Stimulated activated CD8-positive, alpha-beta memory T cell treated with anti-CD3 and anti-CD28 coated beads, Interleukin-15, amount 100 ng/mL, for 48 hours (primary cell): ENCODE data around the gene EBI3.
"Not testable (repeated sequence)": the region's sequence is repeated elsewhere in the genome, so short reads cannot be mapped to it uniquely, and the experiment has no call there.

Experiments used
- DNase-seq, 2 donors: peaks; one replicate each; pipeline ENCODE4 v3.0.0-alpha.2; 2020; ENCODE audit warnings: low read depth in 2 of 2

EBI3 gene

DNA sequence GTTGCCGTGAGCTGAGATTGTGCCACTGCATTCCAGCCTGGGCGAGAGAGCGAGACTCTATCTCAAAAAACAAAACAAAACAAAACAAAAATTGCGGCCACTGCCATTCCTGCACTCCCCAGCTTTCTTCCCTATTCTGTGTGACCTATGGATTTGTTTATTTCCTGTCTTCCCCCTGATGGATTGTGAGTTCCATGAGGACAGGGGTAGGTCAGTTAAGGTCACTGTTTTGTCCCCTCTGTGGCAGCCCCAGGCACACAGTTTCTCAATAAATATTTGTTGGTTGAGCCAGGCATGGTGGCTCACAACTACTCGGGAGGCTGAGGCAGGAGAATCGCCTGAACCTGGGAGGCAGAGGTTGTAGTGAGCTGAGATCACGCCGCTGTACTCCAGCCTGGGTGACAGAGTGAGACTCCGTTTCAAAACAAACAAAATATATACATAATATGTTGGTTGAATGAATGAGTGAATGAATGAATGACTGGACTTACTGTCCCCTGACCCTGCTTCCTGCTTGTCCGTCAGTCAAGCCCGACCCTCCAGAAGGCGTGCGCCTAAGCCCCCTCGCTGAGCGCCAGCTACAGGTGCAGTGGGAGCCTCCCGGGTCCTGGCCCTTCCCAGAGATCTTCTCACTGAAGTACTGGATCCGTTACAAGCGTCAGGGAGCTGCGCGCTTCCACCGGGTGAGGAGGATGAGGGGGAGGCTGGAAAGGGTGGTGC, 5.0 kb downstream of the EBI3 start:
- no peak for DNase-seq

- DNase-seq = no peak
Measured at GRCh38 chr19:4234862-4235201, 5.5 kb downstream of the EBI3 start.

DNA sequence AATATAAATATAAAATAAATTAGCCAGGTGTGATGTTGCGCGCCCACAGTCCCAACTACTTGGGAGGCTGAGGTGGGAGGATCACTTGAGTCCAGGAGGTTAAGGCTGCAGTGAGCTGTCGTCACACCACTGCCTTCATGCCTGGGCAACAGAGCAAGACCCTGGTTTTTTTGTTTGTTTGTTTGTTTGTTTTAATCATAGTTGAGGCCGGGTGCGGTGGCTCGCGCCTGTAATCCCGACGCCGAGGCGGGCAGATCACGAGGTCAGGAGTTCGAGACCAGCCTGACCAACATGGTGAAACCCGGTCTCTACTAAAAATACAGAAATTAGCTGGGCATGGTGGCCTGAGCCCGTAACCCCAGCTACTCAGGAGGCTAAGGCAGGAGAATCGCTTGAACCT, 8.2 kb downstream of the EBI3 start:
- not testable (repeated sequence) for DNase-seq

DNA sequence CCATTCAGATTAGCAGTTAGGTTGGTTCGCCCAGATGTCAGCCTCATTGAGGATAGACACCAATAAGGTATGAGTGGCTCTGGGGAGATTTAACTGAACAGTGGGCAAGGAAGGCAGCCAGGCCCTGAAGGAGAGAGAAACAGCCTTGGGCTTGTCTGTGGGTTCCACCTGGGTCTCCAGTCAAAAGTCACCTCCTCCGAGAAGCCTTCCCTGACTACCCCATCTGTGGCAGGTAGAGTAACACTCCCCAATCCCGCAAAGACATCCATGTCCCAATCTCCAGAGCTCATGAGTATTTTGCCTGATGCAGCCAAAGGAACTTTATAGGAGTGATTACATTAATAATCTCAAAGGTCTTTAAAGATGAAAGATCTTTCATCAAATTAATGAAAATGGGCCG, 9.5 kb downstream of the EBI3 start:
- DNase-seq = no peak

DNA sequence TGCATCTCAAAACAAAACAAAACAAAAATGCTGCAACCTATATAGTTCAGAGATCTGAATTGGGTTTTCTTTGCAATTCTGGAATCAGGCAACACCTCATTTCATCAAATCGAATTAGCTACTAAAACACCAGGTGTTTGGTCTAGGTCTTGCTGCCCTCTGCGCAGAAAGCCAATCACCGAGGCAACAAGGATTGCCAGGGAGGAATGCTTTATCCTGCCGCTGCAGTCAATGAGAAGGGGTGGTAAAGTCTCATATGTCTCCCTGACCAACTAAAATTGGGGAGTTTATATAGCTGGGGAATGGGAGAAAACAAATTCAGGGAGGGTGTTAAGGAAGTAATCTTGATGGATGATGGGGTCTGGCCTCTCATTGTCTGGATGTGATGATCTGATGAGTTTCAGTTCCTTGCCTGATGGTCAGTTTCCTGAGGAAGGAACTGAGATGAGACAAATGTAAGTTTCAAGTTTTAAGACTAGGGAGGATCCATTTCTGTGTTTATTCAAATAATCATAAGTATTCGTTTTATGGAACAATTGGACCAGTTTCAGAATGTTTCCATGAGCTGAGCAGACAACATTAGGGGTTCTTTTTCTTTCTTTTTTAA, 12.6 kb downstream of the EBI3 start:
- no peak for DNase-seq

GRCh38 chr19:4245938-4246337, 16.6 kb downstream of the EBI3 start:
- DNase-seq = not testable (repeated sequence)

DNA sequence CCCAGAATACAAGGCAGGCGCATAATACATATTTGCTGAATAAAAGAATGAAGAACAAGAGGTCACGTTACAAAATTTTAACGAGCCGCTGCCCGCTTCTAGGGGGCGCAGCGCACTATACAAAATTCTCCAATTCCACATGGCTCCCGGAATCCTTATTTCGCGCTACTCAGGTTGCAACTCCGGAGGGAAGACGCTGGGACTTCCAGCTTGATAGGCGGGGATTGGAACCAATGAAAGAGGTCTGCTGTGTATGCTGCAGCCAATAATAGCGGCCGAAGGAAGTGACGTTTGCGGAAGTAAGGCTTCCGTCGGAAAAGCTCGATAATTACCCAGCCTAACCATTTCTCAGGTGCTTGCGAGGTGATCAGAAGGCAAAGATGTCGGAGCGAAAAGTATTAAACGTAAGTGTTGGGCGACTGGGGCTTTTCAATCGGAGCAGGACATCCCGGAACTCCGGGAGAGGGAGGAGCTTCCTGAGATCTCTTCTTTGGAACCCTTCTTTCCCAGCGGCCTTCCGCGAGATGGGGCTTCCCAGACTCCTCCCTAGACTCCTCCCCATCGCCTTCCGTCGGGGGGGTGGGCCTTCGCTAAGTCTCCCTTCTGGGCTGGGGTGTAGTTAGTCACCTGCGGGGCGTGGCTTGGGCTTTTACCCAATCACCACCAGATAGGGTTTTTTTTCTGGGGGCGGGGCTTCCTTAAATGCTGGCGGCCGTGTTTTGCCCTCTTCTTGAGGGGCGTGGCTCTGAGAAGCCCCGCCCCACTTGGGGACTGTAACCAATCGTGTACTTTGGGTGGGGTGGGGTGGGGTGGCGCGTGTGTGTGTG, 17.7 kb downstream of the EBI3 start, which contains the start of gene YJU2:
Gene YJU2 (plus strand): TSS at position 314 of the 827 bp plus-strand sequence. CDS start 67 bp downstream, at position 381.
- peak; percentile 97 to 98 for DNase-seq

- DNase-seq = no peak
Measured at GRCh38 chr19:4256563-4256962, 27.2 kb downstream of the EBI3 start.

DNA sequence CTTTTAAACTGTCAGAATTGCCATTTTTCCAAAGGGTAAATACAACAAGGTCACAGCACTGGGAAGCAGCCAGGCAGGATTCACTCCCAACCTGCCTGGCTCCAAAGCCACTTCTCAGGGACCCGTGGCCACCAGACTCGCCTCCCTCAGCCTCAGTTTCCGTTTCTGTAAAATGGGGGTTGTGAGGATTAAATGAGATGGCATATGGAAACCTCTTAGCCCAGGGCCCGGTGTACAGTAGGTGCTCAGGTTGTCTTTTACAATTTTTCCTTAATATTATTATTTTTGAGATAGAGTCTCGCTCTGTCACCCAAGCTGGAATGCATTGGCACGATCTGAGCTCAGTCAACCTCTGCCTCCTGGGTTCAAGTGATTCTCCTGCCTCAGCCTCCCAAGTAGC, 27.7 kb downstream of the EBI3 start:
- no peak for DNase-seq

DNA sequence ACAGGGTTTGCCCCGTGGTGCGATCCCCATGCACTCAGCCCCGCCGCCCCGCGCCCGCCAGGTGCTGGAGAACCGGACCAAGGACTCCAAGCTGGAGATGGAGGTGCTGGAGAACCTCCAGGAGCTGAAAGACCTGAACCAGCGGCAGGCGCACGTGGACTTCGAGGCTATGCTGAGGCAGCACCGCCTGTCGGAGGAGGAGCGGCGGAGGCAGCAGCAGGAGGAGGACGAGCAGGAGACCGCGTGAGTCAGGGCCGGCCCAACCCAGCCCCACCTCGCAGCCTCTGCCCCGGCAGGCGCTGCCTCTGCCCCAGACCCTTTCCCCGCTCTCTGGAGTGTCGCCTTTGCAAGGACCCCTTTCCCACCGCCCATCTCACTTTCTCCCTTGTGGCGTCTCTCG, 28.9 kb downstream of the EBI3 start:
- DNase-seq = no peak

DNA sequence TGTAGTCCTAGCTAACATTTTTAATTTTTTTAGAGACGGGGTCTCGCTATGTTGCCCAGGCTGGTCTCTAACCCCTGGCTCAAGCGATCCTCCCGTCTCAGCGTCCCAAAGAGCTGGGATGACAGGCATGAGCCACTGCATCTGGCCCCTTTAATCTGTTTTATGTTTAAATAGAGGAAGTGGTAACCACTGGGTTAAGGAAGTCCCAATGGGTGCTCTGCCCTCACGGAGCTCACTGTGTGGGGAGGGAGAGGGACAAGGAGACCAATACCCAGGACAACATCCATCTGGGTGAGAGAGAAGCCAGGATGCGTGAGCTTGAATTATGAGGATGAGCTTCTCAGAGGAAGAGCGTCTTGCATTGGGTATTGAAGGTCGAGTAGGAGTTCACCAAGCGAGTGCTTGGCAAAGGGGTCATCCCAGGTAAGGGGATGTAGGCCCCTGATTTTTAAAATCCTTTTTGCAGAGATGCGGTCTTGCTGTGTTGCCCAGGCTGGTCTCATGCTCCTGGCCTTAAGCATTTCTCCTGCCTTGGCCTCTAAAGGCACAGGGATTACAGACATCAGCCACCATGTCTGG, 31.4 kb downstream of the EBI3 start:
- no peak for DNase-seq

DNA sequence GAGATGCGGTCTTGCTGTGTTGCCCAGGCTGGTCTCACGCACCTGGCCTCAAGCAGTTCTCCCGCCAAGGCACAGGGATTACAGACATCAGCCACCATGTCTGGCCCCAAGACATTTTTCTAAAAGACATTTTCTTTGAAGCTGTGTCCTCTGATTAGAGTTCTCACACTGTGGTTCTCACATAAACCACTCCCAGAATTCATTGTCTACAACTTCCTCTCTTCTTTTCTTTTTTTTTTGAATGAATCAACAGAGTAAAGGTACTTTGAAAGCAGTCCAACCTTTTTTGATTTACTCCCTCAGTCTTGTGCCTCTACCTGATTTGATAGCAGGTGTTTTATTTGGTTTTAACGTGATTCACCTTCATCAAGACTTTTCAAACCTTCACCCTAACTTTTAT, 35.5 kb downstream of the EBI3 start:
- DNase-seq = no peak

DNA sequence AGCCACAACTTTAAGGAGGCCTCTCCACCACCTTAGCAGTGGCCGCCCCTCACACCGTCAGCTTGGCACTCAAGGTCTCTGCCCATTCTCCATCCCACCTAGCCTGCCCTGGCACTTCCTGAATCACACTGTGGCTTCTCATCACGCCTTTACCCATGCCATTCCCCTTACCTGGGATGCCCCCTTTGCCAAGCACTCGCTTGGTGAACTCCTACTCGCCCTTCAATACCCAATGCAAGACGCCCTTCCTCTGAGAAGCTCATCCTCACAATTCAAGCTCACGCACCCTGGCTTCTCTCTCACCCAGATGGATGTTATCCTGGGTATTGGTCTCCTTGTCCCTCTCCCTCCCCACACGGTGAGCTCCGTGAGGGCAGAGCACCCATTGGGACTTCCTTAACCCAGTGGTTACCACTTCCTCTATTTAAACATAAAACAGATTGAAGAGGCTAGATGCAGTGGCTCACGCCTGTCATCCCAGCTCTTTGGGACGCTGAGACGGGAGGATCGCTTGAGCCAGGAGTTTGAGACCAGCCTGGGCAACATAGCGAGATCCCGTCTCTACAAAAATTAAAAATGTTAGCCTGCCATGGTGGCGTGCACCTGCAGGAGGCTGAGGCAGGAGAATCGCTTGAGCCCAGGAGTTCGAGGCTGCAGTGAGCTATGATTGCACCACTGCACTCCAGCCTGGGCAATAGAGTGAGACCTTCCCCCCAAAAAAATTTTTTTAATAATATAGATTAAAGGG, 37.1 kb downstream of the EBI3 start:
- DNase-seq = no peak

DNA sequence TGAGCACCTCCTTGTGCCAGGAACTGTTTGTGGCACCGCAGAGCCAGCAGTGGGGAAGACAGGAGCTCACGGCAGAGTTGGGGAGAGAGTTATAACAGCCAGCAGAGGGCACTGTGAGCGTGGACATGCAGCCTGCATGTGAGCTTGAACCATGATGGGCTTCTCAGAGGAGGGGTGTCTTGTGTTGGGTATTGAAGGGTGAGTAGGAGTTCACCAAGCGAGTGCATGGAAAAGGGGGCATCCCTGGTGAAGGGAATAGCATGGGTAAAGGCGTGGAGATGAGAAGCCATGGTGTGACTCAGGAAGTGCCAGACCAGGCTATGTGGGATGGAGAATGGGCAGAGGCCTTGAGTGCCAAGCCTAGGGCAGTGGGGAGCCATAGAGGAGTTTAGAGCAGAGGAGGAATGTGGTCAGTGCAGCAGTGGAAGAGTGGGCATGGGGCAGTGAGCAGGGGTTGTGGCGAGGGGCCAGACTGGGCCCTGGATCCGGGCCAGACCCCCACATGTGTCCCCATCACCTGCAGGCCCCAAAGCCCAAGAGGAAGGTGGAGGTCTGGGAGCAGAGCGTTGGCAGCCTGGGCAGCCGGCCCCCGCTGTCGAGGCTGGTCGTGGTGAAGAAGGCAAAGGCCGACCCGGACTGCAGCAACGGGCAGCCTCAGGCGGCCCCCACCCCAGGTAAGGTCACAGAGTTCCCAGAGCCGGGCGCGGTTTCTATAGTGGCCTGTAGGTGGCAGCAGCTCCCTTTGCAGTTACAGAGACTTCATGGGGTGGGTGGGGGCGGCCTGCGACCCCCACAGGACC, 38.0 kb downstream of the EBI3 start:
- peak; percentile 24 to 32 for DNase-seq

DNA sequence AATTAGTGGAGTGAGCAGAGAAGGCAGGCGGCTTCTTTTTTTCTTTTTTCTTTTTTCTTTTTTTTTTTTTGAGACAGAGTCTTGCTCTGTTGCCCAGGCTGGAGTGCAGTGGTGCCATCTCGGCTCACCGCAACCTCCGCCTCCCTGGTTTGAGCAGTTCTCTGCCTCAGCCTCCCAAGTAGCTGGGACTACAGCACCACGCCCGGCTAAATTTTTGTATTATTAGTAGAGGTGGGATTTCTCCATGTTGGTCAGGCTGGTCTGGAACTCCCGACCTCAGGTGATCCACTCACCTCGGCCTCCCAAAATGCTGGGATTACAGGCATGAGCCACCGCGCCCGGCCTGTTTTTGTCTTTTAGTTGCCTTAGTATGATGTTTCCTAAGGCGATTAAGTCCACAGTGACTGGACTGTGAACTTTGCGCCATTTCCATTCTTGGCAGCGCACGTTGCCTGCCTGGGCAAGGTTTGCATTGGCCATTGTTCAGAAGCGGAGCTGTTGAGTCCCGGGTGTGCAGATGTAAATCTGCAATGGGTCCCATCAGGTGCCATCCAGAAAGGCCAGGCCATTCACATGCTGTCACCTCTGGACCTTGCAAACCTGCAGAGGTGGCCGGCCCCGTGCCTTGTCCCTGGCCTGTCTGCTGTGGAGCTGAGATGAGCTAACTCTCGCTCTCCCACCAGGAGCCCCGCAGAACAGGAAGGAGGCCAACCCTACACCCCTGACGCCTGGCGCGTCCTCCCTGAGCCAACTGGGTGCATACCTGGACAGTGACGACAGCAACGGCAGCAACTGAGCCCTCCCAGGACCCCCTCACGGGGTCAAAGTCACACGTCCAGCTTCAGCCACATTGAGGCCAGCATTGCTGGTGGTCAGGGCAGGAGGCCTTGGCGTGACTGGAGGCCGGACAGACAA, 38.8 kb downstream of the EBI3 start:
- DNase-seq = no peak

DNA sequence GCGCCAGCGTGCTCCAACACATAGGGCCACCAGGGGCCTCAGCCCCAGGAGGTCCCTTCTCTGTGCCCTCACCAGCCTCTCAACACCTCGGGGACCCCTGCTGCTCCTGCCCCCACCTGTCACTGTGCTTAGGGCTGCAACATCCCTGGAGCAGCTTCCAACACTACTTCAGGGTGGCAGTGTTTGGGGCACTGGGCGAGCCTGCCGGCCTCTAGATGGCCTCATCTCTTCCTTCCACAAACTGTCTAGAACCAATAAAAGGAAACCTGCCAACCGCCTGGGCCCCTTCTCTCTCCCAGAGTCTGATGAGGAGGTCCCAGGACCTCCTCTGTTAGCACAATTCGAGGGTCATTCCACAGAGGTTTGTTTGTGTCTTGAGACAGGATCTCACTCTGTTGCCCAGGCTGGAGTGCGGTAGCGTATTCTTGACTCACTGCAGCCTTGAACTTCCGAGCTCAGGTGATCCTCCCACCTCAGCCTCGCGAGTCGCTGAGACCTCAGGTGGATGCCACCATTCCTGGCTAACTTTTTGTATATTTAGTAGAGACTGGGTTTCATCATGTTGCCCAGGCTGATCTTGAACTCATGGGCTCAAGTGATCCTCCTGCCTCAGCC, 39.6 kb downstream of the EBI3 start:
- DNase-seq = no peak

DNA sequence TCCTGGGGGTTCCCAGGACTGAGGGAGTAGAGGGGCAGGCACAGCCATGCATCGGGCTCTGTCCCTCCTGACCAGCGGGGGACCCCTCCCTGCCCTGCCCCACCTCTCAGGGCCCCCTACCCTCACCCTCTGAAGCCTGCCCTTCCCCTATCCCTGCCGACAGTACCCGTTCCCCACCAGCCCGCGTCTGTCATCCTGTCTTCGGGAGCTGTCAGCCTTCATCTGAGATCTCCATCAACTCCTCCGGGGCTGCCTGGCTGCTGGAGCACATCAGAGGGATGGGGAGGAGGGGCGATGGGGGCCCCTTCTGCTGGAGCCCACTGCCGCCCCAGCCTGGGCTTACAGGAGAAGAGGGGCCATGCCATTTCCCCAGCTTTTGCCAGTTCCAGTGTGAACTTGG, 43.6 kb downstream of the EBI3 start:
- no peak for DNase-seq

DNA sequence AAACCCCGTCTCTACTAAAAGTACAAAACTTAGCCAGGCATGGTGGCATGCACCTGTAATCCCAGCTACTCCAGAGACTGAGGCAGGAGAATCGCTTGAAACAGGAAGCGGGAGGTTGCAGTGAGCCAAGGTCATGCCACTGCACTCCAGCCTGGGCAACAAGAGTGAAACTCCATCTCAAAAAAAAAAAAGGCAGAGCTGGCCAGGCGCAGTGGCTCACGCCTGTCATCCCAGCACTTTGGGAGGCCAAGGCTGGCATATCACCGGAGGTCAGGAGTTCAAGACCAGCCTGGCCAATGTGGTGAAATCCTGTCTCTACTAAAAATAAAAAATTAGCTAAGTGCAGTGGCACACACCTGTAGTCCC, 45.0 kb downstream of the EBI3 start:
- not testable (repeated sequence) for DNase-seq

DNA sequence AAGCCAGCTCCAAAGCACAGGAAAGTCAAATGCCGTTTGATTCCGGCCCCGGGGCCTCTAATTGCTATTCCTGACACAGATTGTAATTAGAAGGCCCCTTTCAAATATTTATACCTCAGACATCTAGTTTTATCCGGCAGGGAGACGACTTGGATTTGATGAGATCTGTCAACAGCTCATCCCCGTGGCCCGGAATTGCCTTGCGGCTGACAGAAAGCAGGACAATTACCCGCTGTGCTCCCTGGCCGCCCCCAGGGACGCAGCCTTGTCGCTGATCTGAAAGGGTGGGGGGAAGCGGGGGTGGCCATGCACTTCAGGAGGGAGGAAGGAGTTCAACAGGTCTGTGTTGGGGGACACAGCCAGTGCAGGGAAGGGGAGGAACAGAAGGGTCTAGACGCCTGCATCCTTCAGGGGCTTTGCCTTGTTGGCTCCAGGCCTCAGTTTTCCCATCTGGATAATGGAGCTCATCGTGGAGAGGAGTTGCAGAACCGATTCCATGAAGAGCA, 47.9 kb downstream of the EBI3 start:
- DNase-seq = no peak
